Stimulated activated CD8-positive, alpha-beta memory T cell treated with anti-CD3 and anti-CD28 coated beads, Interleukin-15, amount 100 ng/mL, for 4 hours (primary cell): Measurements from ENCODE around the gene SUV39H1.

Experiments
- DNase-seq, 2 donors: peaks; one replicate each; pipeline ENCODE4 v3.0.0-alpha.2; 2020; ENCODE audit warnings: low read depth in 2 of 2

SUV39H1 gene

GRCh38 chrX:48713847-48714246 is 17.3 kb downstream of the SUV39H1 start:
- DNase-seq: no peak

GRCh38 chrX:48714573-48714972 is 18.0 kb downstream of the SUV39H1 start:
- DNase-seq: no peak

GRCh38 chrX:48715072-48715471 is 18.5 kb downstream of the SUV39H1 start:
- DNase-seq: no peak

GRCh38 chrX:48715876-48716502 is 19.5 kb downstream of the SUV39H1 start:
- DNase-seq: no peak

- no peak for DNase-seq
Observed at GRCh38 chrX:48719958-48720357, 23.4 kb downstream of the SUV39H1 start.

- no peak for DNase-seq
Observed at GRCh38 chrX:48720577-48721250, 24.2 kb downstream of the SUV39H1 start.

- no peak for DNase-seq
Observed at GRCh38 chrX:48721916-48722315, 25.4 kb downstream of the SUV39H1 start.

- no peak for DNase-seq
Observed at GRCh38 chrX:48726596-48726995, 30.1 kb downstream of the SUV39H1 start.

GRCh38 chrX:48728653-48729052 is 32.1 kb downstream of the SUV39H1 start:
- DNase-seq: no peak

- DNase-seq: no peak
Observed at GRCh38 chrX:48736303-48736702, 39.8 kb downstream of the SUV39H1 start.

GRCh38 chrX:48736878-48737212 is 40.3 kb downstream of the SUV39H1 start:
- no peak for DNase-seq

GRCh38 chrX:48737213-48737938 is 40.8 kb downstream of the SUV39H1 start:
- DNase-seq: peak; percentile 69 to 81

- no peak for DNase-seq
Observed at GRCh38 chrX:48737940-48738339, 41.4 kb downstream of the SUV39H1 start.

GRCh38 chrX:48741834-48742233 is 45.3 kb downstream of the SUV39H1 start:
- DNase-seq: no peak

GRCh38 chrX:48745222-48745621 is 48.7 kb downstream of the SUV39H1 start:
- no peak for DNase-seq

- DNase-seq: no peak
Observed at GRCh38 chrX:48747415-48748016, 51.0 kb downstream of the SUV39H1 start.

- no peak for DNase-seq
Observed at GRCh38 chrX:48749182-48749581, 52.6 kb downstream of the SUV39H1 start.

GRCh38 chrX:48751343-48751742 is 54.8 kb downstream of the SUV39H1 start:
- no peak for DNase-seq

- DNase-seq: no peak
Observed at GRCh38 chrX:48752498-48752897, 56.0 kb downstream of the SUV39H1 start.

- no peak for DNase-seq
Observed at GRCh38 chrX:48753708-48754228, 57.2 kb downstream of the SUV39H1 start.

- no peak for DNase-seq
Observed at GRCh38 chrX:48754238-48754637, 57.7 kb downstream of the SUV39H1 start.
